Skeletal muscle tissue (tissue), 4 donors: Measurements from ENCODE around the gene SEPTIN12. TPM values are rescaled to one million over a fixed set of nuclear protein-coding genes. Genes with fewer than 3 reads are reported as not detected.

Source experiments
- H3K27ac ChIP-seq: one replicate; pipeline ENCODE4 v1.7.0; 2013; ENCODE audit warnings: mild to moderate bottlenecking, low read depth, low read length, inconsistent platforms
- H3K27me3 ChIP-seq, 3 donors: one replicate each; pipeline ENCODE4 v1.7.0; 2013; ENCODE audit warnings: low read length in 3 of 3; ENCODE audit not compliant: control insufficient read depth in 3 of 3, insufficient read depth in 3 of 3
- H3K36me3 ChIP-seq, 3 donors: one replicate each; pipeline ENCODE4 v1.7.0; 2013; ENCODE audit warnings: low read length in 3 of 3; ENCODE audit not compliant: control insufficient read depth in 3 of 3, insufficient read depth in 3 of 3
- H3K4me1 ChIP-seq, 3 donors: one replicate each; pipeline ENCODE4 v1.7.0; 2013; ENCODE audit warnings: low read length in 3 of 3, mild to moderate bottlenecking in 3 of 3; ENCODE audit not compliant: control insufficient read depth in 3 of 3, insufficient read depth in 3 of 3
- H3K4me3 ChIP-seq, 3 donors: one replicate each; pipeline ENCODE4 v1.7.0; 2013; ENCODE audit warnings: low read length in 3 of 3
- H3K9ac ChIP-seq, 3 donors: one replicate each; pipeline ENCODE4 v1.7.0; 2013; ENCODE audit warnings: low read length in 3 of 3, mild to moderate bottlenecking in 3 of 3, moderate library complexity in 2 of 3, low read depth in 1 of 3
- H3K9me3 ChIP-seq, 3 donors: one replicate each; pipeline ENCODE4 v1.7.0; 2013; ENCODE audit warnings: low read length in 3 of 3; ENCODE audit not compliant: control insufficient read depth in 3 of 3
- total RNA-seq: library from RNA; depleted of rRNA; stranded (reverse); fragments of >200 nt; gene quantifications from one replicate; pipeline ENCODE4 v1.2.3, GENCODE V29; 2014
- donor health status: Osteomylitis.

Gene SEPTIN12, protein sequence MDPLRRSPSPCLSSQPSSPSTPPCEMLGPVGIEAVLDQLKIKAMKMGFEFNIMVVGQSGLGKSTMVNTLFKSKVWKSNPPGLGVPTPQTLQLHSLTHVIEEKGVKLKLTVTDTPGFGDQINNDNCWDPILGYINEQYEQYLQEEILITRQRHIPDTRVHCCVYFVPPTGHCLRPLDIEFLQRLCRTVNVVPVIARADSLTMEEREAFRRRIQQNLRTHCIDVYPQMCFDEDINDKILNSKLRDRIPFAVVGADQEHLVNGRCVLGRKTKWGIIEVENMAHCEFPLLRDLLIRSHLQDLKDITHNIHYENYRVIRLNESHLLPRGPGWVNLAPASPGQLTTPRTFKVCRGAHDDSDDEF
- not detected for total RNA-seq

DNA sequence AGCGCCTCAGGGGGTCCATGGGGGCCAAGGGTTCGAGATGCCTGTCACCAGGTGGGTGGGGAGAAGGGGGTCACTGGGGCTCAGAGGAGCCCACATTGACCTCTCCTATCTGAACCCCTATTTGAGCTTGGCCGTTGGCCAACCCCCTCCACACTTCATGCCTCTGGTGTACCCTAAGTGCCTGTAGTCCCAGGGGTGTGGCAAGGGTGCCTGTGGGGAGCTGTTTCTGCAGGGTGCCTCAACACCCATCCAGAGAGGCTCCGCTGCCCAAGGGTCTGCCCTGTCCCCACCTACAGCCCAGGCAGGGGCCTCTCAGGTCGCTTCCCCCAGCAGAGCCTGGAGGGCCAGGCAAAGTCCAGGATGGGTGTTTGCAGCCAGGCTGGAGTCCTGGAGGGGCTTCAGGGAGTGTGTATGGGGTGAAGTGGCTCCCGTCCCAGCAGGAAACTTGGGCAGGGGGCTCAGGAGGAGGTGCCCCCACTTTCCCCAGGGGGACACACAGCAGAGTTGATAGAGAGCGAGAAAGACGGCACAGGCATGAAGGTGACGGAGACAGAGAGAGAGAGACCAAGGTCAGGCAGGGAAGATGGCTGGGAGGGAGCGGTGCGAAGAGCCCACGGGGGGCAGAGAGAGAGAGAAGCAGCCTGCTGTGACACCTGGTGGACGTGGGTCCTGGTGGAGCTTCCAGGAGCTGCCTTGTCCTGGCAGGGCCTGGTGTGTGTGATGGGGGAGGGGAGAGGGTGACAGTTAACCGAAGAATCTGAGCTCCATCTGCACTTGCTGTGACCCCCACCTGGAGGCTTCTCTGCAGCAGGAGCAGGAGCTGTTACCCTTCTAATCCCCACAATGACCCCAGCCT lies at the start of gene SEPTIN12:
Gene SEPTIN12 (minus strand): TSS at position 719 of the 856 bp plus-strand sequence. CDS start 700 bp downstream, at position 19.
- H3K4me3 ChIP-seq: no peak within 1 kb of the TSS

DNA sequence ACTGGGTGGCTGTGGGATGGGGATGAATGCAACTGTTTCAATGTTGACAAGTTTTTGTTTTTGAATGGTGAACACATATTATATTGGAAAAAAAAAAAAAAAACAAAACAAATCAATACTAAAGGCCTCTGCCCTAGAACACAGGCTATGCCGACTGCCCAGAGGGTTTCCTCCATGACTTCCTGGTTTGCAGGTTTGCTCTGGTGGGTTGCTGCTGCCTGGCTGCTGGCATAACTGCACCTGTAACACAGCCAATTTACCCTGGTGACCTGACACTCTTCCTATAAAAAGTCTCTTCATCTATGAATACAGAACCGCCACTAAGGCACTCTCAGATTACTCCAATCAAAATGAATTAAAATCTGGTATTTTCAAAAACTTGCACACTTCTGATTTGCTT lies 48.6 kb upstream of the SEPTIN12 start:
- Histone ChIP-seq H3K27ac (no peak overlapping the region), H3K27me3 (no peaks in the 10 kb centered on the region), H3K4me3 (no peak overlapping the region), H3K4me1 (peaks cover 19 to 37% (median 32%) of the 10 kb centered on the region in 3 donors), H3K36me3 (peaks cover 28 to 71% (median 59%) of the 10 kb centered on the region in 3 donors), H3K9me3 (no peaks in the 10 kb centered on the region), H3K9ac (peak overlapping the region in 1 of 3 donors; percentile 10)

More for the DNA sequence above, at the start of gene SEPTIN12:
- Histone ChIP-seq H3K36me3 (no peaks in the 10 kb centered on the region), H3K4me1 (no peaks in the 10 kb centered on the region), H3K27me3 (no peaks in the 10 kb centered on the region), H3K9me3 (no peaks in the 10 kb centered on the region), H3K27ac (no peak within 1 kb of the TSS), H3K9ac (no peak within 1 kb of the TSS)

DNA sequence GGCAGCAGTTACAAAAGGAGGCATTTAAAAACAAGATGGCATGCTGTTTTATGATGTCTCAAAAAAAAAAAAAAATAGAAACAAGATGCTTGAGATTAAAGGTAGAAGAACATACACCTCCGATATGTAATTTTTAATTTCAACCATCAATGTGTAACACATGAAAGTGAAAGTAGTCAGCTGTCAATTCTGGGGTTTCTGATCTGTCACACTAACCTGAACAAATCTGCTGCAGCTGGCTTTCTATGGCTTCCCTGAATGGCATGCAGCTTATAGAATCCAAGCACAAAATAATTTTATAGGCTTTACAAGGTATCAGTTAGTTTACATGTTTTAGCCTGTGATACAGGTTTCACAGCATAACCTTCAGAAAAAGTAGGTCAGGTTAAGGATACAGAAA lies 45.4 kb upstream of the SEPTIN12 start:
- peaks cover 36 to 57% (median 52%) of the 10 kb centered on the region in 3 donors for H3K4me1 ChIP-seq
- peaks cover 32 to 65% (median 59%) of the 10 kb centered on the region in 3 donors for H3K36me3 ChIP-seq

DNA sequence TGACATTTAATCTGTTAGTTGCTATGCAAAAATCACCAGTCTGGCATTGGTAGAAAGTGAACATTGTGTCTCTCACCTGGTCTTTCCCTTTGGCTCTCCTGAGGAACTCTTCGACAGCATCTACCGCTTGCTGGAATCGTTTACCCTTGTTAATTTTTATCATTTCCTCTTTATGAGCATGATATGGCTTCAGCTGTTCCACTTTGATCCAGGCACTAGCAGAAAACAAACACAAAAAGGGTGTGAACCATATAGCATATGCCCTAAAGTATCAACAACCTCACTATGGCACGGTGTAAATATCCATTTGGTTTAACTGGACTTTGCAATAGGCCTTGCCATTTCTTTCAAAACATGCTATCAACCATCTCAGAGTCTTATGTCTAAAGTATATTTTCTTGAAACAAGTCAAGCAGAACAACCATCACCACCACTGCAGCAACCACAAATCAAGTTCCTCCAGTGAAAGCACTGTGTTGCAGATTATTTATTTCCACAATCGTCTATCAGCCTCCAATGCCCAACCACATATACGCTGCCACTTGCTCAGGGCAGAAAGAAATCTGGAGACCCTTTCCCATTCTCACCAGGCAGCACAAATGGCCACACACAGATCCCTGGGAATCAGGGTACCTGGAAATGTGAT lies 44.7 kb upstream of the SEPTIN12 start:
- H3K4me1 ChIP-seq: peaks cover 40 to 62% (median 58%) of the 10 kb centered on the region in 3 donors
- no peak overlapping the region for H3K27ac ChIP-seq
- no peaks in the 10 kb centered on the region for H3K27me3 ChIP-seq
- H3K9me3 ChIP-seq: no peaks in the 10 kb centered on the region
- no peak overlapping the region for H3K9ac ChIP-seq
- no peak overlapping the region for H3K4me3 ChIP-seq
- peaks cover 29 to 63% (median 56%) of the 10 kb centered on the region in 3 donors for H3K36me3 ChIP-seq

More for the DNA sequence above, 45.4 kb upstream of the SEPTIN12 start:
- H3K4me3 ChIP-seq: no peak overlapping the region
- no peaks in the 10 kb centered on the region for H3K27me3 ChIP-seq
- H3K9me3 ChIP-seq: no peaks in the 10 kb centered on the region
- H3K9ac ChIP-seq: no peak overlapping the region
- H3K27ac ChIP-seq: no peak overlapping the region

DNA sequence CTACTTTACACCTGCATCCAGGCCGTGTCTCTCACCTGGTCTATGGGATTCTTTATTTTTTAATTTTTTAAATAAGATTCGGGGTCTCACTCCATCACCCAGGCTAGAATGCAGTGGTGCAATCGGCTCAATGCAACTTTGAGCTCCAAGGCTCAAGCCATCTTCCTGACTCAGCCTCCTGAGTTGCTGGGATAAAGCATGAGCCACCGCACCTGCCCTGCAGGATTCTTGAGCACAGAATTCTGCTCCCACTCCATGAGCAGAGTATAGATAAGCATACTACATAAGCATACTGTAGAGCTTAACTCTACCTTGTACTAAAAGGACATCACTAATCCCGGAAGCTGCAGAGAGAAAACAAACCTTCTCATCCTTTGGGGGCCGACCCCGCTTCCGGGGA lies 43.5 kb upstream of the SEPTIN12 start:
- Histone ChIP-seq H3K9me3 (no peaks in the 10 kb centered on the region), H3K4me3 (no peak overlapping the region), H3K9ac (no peak overlapping the region), H3K27me3 (no peaks in the 10 kb centered on the region), H3K36me3 (peaks cover 32 to 70% (median 56%) of the 10 kb centered on the region in 3 donors), H3K27ac (no peak overlapping the region), H3K4me1 (peaks cover 40 to 63% (median 60%) of the 10 kb centered on the region in 3 donors)

DNA sequence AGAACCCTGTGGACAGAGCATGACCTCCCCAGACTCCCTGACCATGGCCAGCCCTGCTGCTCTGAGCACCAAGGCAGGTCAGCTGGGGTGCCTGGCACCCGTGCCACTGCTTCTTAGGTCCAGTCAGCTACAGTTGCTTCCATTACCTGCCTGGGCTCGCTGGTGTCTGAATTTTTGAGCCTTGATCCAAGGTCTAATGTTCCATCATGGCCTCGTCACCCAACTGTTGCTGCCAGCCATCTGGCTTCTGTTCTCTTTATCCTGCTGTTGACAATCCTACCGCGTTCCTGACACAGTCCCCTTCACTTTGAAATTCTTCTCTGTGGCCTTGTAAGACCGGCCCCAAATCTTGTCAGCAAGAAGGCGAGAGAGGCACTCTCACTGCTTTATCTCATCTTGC lies 42.3 kb upstream of the SEPTIN12 start:
- Histone ChIP-seq H3K27me3 (no peaks in the 10 kb centered on the region), H3K9me3 (no peaks in the 10 kb centered on the region), H3K27ac (peak overlapping the region; percentile 71), H3K36me3 (peaks cover 36 to 66% (median 56%) of the 10 kb centered on the region in 3 donors), H3K4me1 (peaks cover 45 to 68% (median 66%) of the 10 kb centered on the region in 3 donors), H3K4me3 (no peak overlapping the region), H3K9ac (peak overlapping the region in 2 of 3 donors; percentile 38 to 74)

DNA sequence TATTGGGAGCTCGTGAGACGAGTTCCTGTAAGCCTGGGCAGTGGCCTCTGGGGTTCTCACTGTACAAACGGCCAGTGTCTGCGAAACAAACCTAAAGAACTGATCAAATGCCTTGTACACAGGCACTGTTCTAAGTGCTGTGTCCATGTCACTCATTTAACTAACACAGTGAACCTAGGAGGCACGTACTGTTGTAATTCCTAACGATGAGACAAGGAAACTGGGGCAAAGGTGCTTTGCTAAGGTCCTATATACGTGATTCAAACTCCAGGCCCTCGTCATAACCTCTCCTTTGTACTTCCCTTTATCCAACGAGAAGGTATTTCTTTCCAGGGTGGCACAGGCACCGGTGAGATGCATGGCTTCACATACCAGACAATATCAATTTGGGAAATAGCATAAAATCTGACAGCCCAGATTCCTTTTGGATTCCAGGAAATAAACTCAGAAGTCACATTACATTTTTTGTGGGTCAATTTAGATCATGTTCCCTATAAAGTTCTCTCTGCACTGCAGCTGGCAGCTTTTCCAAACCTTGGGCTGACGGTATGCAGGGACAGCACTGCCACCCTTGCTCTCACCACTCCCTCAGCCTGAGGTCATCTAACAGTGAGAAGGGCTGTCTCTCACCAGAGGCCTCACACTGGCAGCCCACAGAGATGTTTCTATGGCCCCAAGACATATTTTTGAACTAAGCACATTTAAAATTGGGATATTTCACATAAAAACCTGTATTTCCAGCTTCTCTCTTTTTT lies 40.6 kb upstream of the SEPTIN12 start:
- Histone ChIP-seq H3K4me3 (no peak overlapping the region), H3K4me1 (peaks cover 51 to 75% (median 68%) of the 10 kb centered on the region in 3 donors), H3K9ac (peak overlapping the region in 2 of 3 donors; percentile 58 to 59), H3K36me3 (peaks cover 44 to 65% (median 60%) of the 10 kb centered on the region in 3 donors), H3K27ac (peak overlapping the region; percentile 32), H3K9me3 (no peaks in the 10 kb centered on the region), H3K27me3 (no peaks in the 10 kb centered on the region)

DNA sequence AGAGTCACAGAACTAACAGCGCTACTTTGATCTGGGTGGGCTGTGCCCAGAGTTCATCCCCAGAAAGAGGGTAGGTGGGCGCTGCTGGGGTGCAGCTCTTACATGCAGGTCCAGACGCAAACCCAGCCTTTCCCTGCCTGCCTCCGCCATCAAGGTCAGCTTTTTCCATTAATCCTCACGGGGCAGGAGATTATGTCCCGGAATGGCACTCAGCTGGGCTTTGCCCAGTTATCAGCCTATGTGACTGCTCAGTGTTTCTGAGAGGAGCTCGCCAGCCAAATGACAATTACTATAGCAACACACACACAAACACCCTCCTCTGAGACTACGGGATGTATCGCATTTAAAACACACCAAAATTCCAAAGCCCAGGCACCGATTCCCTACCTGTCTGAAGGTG lies 38.8 kb upstream of the SEPTIN12 start:
- Histone ChIP-seq H3K4me3 (peak overlapping the region in 2 of 3 donors; percentile 1 to 9), H3K9me3 (no peaks in the 10 kb centered on the region), H3K27me3 (no peaks in the 10 kb centered on the region), H3K27ac (no peak overlapping the region), H3K36me3 (peaks cover 48 to 64% (median 61%) of the 10 kb centered on the region in 3 donors), H3K9ac (peak overlapping the region in 2 of 3 donors; percentile 23 to 51), H3K4me1 (peaks cover 46 to 65% (median 60%) of the 10 kb centered on the region in 3 donors)

DNA sequence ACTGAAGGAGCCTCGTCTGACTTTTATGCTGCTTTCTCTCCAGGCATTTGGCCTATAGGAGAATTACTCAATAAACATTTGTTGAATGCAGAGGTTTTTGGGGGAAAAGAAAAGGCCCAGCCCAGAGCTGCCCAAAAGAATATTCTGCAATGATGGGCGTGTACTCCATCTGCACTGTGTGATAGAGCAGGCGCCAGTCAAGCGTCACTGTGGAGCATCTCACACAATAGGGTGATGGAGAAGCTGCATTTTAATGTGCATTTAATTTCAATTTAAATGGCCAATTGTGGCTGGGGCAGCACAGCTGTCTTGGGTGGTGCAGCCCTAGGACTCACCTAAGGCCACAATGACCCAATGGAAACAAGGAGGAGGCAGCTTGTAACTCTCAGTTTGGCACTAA lies 38.4 kb upstream of the SEPTIN12 start:
- Histone ChIP-seq H3K4me3 (peak overlapping the region in 1 of 3 donors; percentile 1), H3K9ac (peak overlapping the region in 1 of 3 donors; percentile 51), H3K36me3 (peaks cover 48 to 64% (median 61%) of the 10 kb centered on the region in 3 donors), H3K9me3 (no peaks in the 10 kb centered on the region), H3K4me1 (peaks cover 46 to 64% (median 60%) of the 10 kb centered on the region in 3 donors), H3K27me3 (no peaks in the 10 kb centered on the region), H3K27ac (no peak overlapping the region)
